ENCODE results near the gene CDK16. TPM values are rescaled to one million over a fixed set of nuclear protein-coding genes. Genes with fewer than 3 reads are reported as not detected.

CDK16 gene
- total RNA-seq, 1 experiment from 2014 or later: 168 TPM

GRCh38 chrX:47231167-47231566 is 12.7 kb downstream of the CDK16 start:
- BruUV-seq (replicated peaks): no TSS peak
- CTCF ChIA-PET: no interaction called here
- POLR2A ChIA-PET (ENCODE audit: low non-redundant PET): interaction anchor here (0.7 kb wide), 1 partner anchor 1603 kb away, joined by 9 read pairs; no protein-coding TSS in a partner anchor
- H3K27me3 ChIP-seq (replicated peaks; ENCODE audit: insufficient read depth, low read depth, low read length, poor library complexity): no peaks in the 10 kb centered on the region
- peaks cover 32% of the 10 kb centered on the region for H3K36me3 ChIP-seq (ENCODE audit: insufficient read depth, low read length, poor library complexity, severe bottlenecking)
- H3K4me1 ChIP-seq (ENCODE audit: insufficient read depth, low read length, poor library complexity, severe bottlenecking): no peaks in the 10 kb centered on the region
- no peak overlapping the region for H3K4me3 ChIP-seq (ENCODE audit: low read depth, low read length, poor library complexity, severe bottlenecking)
- no peaks in the 10 kb centered on the region for H3K9me3 ChIP-seq (ENCODE audit: low read depth, low read length, poor library complexity, severe bottlenecking)
- intact Hi-C loops (cut with micrococcal nuclease; ENCODE audit: unreplicated experiment): no loop called here
- DNase-seq (ENCODE audit: low spot score): no peak
- no peak overlapping the region for H3K27ac ChIP-seq (ENCODE audit: low read depth, low read length, poor library complexity, severe bottlenecking)
- no peak for TF ChIP-seq EZH2 (IDR thresholded peaks at IDR 0.05; ENCODE audit: borderline replicate concordance, low read depth, low read length, poor library complexity, severe bottlenecking)
- TF ChIP-seq, protein P1, sequence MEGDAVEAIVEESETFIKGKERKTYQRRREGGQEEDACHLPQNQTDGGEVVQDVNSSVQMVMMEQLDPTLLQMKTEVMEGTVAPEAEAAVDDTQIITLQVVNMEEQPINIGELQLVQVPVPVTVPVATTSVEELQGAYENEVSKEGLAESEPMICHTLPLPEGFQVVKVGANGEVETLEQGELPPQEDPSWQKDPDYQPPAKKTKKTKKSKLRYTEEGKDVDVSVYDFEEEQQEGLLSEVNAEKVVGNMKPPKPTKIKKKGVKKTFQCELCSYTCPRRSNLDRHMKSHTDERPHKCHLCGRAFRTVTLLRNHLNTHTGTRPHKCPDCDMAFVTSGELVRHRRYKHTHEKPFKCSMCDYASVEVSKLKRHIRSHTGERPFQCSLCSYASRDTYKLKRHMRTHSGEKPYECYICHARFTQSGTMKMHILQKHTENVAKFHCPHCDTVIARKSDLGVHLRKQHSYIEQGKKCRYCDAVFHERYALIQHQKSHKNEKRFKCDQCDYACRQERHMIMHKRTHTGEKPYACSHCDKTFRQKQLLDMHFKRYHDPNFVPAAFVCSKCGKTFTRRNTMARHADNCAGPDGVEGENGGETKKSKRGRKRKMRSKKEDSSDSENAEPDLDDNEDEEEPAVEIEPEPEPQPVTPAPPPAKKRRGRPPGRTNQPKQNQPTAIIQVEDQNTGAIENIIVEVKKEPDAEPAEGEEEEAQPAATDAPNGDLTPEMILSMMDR (conservative IDR thresholded peaks at IDR 0.05; ENCODE audit: low read depth, low read length): no peak

- TSS peak; percentile 84 for BruUV-seq (replicated peaks)
- POLR2A ChIA-PET (ENCODE audit: low non-redundant PET): interaction anchor here (1.7 kb wide), 1 partner anchor 14 kb away, joined by 4 read pairs; no protein-coding TSS in a partner anchor
- DNase-seq (ENCODE audit: low spot score): no peak
These were observed 13.8 kb downstream of the CDK16 start for GRCh38 chrX:47232197-47232802.

GRCh38 chrX:47232803-47233332 is 14.4 kb downstream of the CDK16 start, which contains the start of gene USP11:
Gene USP11, plus strand, starts transcription at chrX:47233009. Its CDS starts 35 bp downstream, at chrX:47233044.
- TF ChIP-seq EZH2 (IDR thresholded peaks at IDR 0.05; ENCODE audit: borderline replicate concordance, low read depth, low read length, poor library complexity, severe bottlenecking): no peak
- TF ChIP-seq, protein P1 (conservative IDR thresholded peaks at IDR 0.05; ENCODE audit: low read depth, low read length): no peak
- CTCF ChIA-PET: no interaction called here
- H3K27me3 ChIP-seq (replicated peaks; ENCODE audit: insufficient read depth, low read depth, low read length, poor library complexity): no peaks in the 10 kb centered on the region
- POLR2A ChIA-PET (ENCODE audit: low non-redundant PET): interaction anchor here (1.7 kb wide), 1 partner anchor 15 kb away, joined by 4 read pairs; no protein-coding TSS in a partner anchor
- peak within 1 kb of the TSS; percentile 73 for H3K4me3 ChIP-seq (ENCODE audit: low read depth, low read length, poor library complexity, severe bottlenecking)
- peaks cover 15% of the 10 kb centered on the region for H3K36me3 ChIP-seq (ENCODE audit: insufficient read depth, low read length, poor library complexity, severe bottlenecking)
- intact Hi-C loops (cut with micrococcal nuclease; ENCODE audit: unreplicated experiment): loop anchor here (1.0 kb wide), 2 partner anchors 15 to 43 kb away; partner anchors contain the start of gene CDK16
- peak within 1 kb of the TSS; percentile 98 for H3K27ac ChIP-seq (ENCODE audit: low read depth, low read length, poor library complexity, severe bottlenecking)
- BruUV-seq (replicated peaks): no TSS peak
- no peaks in the 10 kb centered on the region for H3K4me1 ChIP-seq (ENCODE audit: insufficient read depth, low read length, poor library complexity, severe bottlenecking)
- no peaks in the 10 kb centered on the region for H3K9me3 ChIP-seq (ENCODE audit: low read depth, low read length, poor library complexity, severe bottlenecking)
- DNase-seq (ENCODE audit: low spot score): peak; percentile 75

More at GRCh38 chrX:47232197-47232802, 13.8 kb downstream of the CDK16 start:
- intact Hi-C loops (cut with micrococcal nuclease; ENCODE audit: unreplicated experiment): no loop called here
- Histone ChIP-seq H3K36me3 (ENCODE audit: insufficient read depth, low read length, poor library complexity, severe bottlenecking) (peaks cover 20% of the 10 kb centered on the region), H3K27ac (ENCODE audit: low read depth, low read length, poor library complexity, severe bottlenecking) (peak overlapping the region; percentile 98), H3K4me1 (ENCODE audit: insufficient read depth, low read length, poor library complexity, severe bottlenecking) (no peaks in the 10 kb centered on the region), H3K9me3 (ENCODE audit: low read depth, low read length, poor library complexity, severe bottlenecking) (no peaks in the 10 kb centered on the region), H3K4me3 (ENCODE audit: low read depth, low read length, poor library complexity, severe bottlenecking) (peak overlapping the region; percentile 73), H3K27me3 (replicated peaks; ENCODE audit: insufficient read depth, low read depth, low read length, poor library complexity) (no peaks in the 10 kb centered on the region)
- TF ChIP-seq, protein P1 (conservative IDR thresholded peaks at IDR 0.05; ENCODE audit: low read depth, low read length): no peak
- no peak for TF ChIP-seq EZH2 (IDR thresholded peaks at IDR 0.05; ENCODE audit: borderline replicate concordance, low read depth, low read length, poor library complexity, severe bottlenecking)
- CTCF ChIA-PET: no interaction called here
